Measurements from ENCODE around the gene GRIN1. TPM values are rescaled to one million over a fixed set of nuclear protein-coding genes. Genes with fewer than 3 reads are reported as not detected.

Gene GRIN1
- total and polyA plus RNA-seq, 10 of the 15 experiments (the other 5 are each of a cell fraction or from before 2014, with no cell fraction given): 0.05 to 0.10 (median 0.06) TPM; not detected in 6

GRCh38 chr9:137095664-137096517, 43.1 kb upstream of the GRIN1 start (continued):
- TF ChIP-seq MAX (IDR thresholded peaks at IDR 0.05; ENCODE audit: low read depth, low read length): no peak
- peak; percentile 55 for TF ChIP-seq SMC3 (IDR thresholded peaks at IDR 0.05; ENCODE audit: borderline replicate concordance, low read length)
- peak; percentile 83 for TF ChIP-seq DPF2 (IDR thresholded peaks at IDR 0.05)
- TF ChIP-seq RCOR1 (conservative IDR thresholded peaks at IDR 0.05; ENCODE audit: low read depth, low read length): 0 out of 2 replicates have a peak, but pooled peaks have one; percentile 77
- TF ChIP-seq ZBTB33 (IDR thresholded peaks at IDR 0.05): no peak
- TF ChIP-seq LARP7 (IDR thresholded peaks at IDR 0.05): 0 out of 2 replicates have a peak, but pooled peaks have one; percentile 28
- TF ChIP-seq IRF4 (IDR thresholded peaks at IDR 0.05; ENCODE audit: low read depth, low read length): peak; percentile 75
- peak; percentile 49 for TF ChIP-seq KLF5 (IDR thresholded peaks at IDR 0.05; ENCODE audit: partially characterized antibody)
- TF ChIP-seq HCFC1 (IDR thresholded peaks at IDR 0.05; ENCODE audit: low read length): 0 out of 2 replicates have a peak, but pooled peaks have one; percentile 34
- TF ChIP-seq MTA2 (IDR thresholded peaks at IDR 0.05; ENCODE audit: low read depth): peak; percentile 56
- peak; percentile 60 for TF ChIP-seq MEF2B (IDR thresholded peaks at IDR 0.05; ENCODE audit: partially characterized antibody, poor library complexity, severe bottlenecking)
- no peak for TF ChIP-seq EGR1 (IDR thresholded peaks at IDR 0.05; ENCODE audit: borderline replicate concordance in 1 of 2, low read depth in 2 of 2, low read length in 2 of 2)
- no peak for TF ChIP-seq EZH2 (IDR thresholded peaks at IDR 0.05; ENCODE audit: borderline replicate concordance, control insufficient read depth, low read depth, low read length)
- TF ChIP-seq FOS (IDR thresholded peaks at IDR 0.05; ENCODE audit: borderline replicate concordance, extremely low read depth, insufficient read length): no peak
- TF ChIP-seq ASH2L (IDR thresholded peaks at IDR 0.05; ENCODE audit: borderline replicate concordance, low read depth): no peak
- TF ChIP-seq ZNF384 (IDR thresholded peaks at IDR 0.05; ENCODE audit: borderline replicate concordance, low read depth, low read length): no peak
- no peak for TF ChIP-seq SUZ12 (IDR thresholded peaks at IDR 0.05; ENCODE audit: unreplicated experiment)
- TF ChIP-seq ZNF687 (IDR thresholded peaks at IDR 0.05): no peak
- no peak for TF ChIP-seq SMAD1 (IDR thresholded peaks at IDR 0.05; ENCODE audit: low read depth, partially characterized antibody)
- no peak for TF ChIP-seq ZNF24 (IDR thresholded peaks at IDR 0.05)
- TF ChIP-seq NR2C1 (IDR thresholded peaks at IDR 0.05): no peak
- TF ChIP-seq MXI1 (IDR thresholded peaks at IDR 0.05; ENCODE audit: low read depth, low read length): peak; percentile 68
